Measurements from ENCODE around the gene PORCN. TPM values are rescaled to one million over a fixed set of nuclear protein-coding genes. Genes with fewer than 3 reads are reported as not detected.

The PORCN gene
- total RNA-seq, 1 experiment from 2014 or later = 11.9 TPM

DNA sequence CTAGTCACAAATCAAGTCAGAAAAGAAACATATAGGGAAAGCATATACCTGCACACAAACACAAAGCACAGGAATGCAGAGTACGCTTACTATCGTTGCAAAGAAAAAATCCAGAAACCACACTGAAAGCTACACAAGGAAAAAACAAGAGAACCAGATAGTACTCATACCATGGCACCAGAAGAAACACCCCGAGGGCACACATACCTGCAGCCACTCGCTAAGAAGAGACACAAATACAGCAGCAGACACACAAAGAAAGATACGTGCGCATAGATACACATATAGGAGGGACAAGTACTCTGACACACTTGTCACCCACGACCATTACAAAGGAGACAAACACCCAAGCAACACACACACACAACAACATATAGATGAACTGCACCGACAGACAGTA is 37.3 kb upstream of the PORCN start:
- no TSS peak for BruUV-seq (replicated peaks)
- Histone ChIP-seq H3K4me3 (ENCODE audit: low read depth, low read length, poor library complexity, severe bottlenecking) (no peak overlapping the region), H3K36me3 (ENCODE audit: insufficient read depth, low read length, poor library complexity, severe bottlenecking) (no peaks in the 10 kb centered on the region), H3K27ac (ENCODE audit: low read depth, low read length, poor library complexity, severe bottlenecking) (no peak overlapping the region), H3K9me3 (ENCODE audit: low read depth, low read length, poor library complexity, severe bottlenecking) (no peaks in the 10 kb centered on the region), H3K4me1 (ENCODE audit: insufficient read depth, low read length, poor library complexity, severe bottlenecking) (peaks cover 9% of the 10 kb centered on the region), H3K27me3 (replicated peaks; ENCODE audit: insufficient read depth, low read depth, low read length, poor library complexity) (no peaks in the 10 kb centered on the region)
- intact Hi-C loops (cut with micrococcal nuclease; ENCODE audit: unreplicated experiment) = no loop called here
- ChIA-PET CTCF (no interaction called here), POLR2A (ENCODE audit: low non-redundant PET) (no interaction called here)
- no peak for TF ChIP-seq EZH2 (IDR thresholded peaks at IDR 0.05; ENCODE audit: borderline replicate concordance, low read depth, low read length, poor library complexity, severe bottlenecking)
- TF ChIP-seq CTCF (conservative IDR thresholded peaks at IDR 0.05; ENCODE audit: low read depth, low read length) = no peak
- no peak for DNase-seq (ENCODE audit: low spot score)

DNA sequence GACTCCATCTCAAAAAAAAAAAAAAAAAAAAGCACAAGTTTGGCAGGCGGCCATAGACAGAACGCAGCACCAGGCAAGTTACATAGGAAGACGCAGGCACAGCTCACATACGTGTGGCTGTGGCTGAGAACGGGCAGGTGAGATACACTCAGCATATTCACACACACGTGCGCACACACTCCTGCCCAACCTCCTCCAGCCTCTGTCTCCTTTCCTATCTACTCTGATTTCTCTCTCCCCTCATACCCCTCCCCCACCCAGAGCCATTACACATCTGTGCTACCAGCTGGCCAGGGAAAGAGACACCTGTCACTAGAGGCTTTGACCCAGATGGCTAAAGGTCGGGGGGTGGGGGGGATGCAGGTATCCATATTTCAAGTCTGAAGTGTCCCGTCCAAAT is 36.6 kb upstream of the PORCN start:
- H3K36me3 ChIP-seq (ENCODE audit: insufficient read depth, low read length, poor library complexity, severe bottlenecking) = no peaks in the 10 kb centered on the region
- H3K4me3 ChIP-seq (ENCODE audit: low read depth, low read length, poor library complexity, severe bottlenecking) = no peak overlapping the region
- intact Hi-C loops (cut with micrococcal nuclease; ENCODE audit: unreplicated experiment) = no loop called here
- no peak for TF ChIP-seq EZH2 (IDR thresholded peaks at IDR 0.05; ENCODE audit: borderline replicate concordance, low read depth, low read length, poor library complexity, severe bottlenecking)
- no peak for TF ChIP-seq CTCF (conservative IDR thresholded peaks at IDR 0.05; ENCODE audit: low read depth, low read length)
- no peak for DNase-seq (ENCODE audit: low spot score)
- CTCF ChIA-PET = no interaction called here
- POLR2A ChIA-PET (ENCODE audit: low non-redundant PET) = no interaction called here
- peaks cover 9% of the 10 kb centered on the region for H3K4me1 ChIP-seq (ENCODE audit: insufficient read depth, low read length, poor library complexity, severe bottlenecking)
- no peak overlapping the region for H3K27ac ChIP-seq (ENCODE audit: low read depth, low read length, poor library complexity, severe bottlenecking)
- H3K9me3 ChIP-seq (ENCODE audit: low read depth, low read length, poor library complexity, severe bottlenecking) = no peaks in the 10 kb centered on the region
- no peaks in the 10 kb centered on the region for H3K27me3 ChIP-seq (replicated peaks; ENCODE audit: insufficient read depth, low read depth, low read length, poor library complexity)
- no TSS peak for BruUV-seq (replicated peaks)

GRCh38 chrX:48472851-48473703 is 35.7 kb upstream of the PORCN start:
- H3K4me1 ChIP-seq (ENCODE audit: insufficient read depth, low read length, poor library complexity, severe bottlenecking) = peaks cover 9% of the 10 kb centered on the region
- TF ChIP-seq EZH2 (IDR thresholded peaks at IDR 0.05; ENCODE audit: borderline replicate concordance, low read depth, low read length, poor library complexity, severe bottlenecking) = no peak
- TF ChIP-seq CTCF (conservative IDR thresholded peaks at IDR 0.05; ENCODE audit: low read depth, low read length) = no peak
- no peaks in the 10 kb centered on the region for H3K36me3 ChIP-seq (ENCODE audit: insufficient read depth, low read length, poor library complexity, severe bottlenecking)
- H3K27me3 ChIP-seq (replicated peaks; ENCODE audit: insufficient read depth, low read depth, low read length, poor library complexity) = no peaks in the 10 kb centered on the region
- H3K27ac ChIP-seq (ENCODE audit: low read depth, low read length, poor library complexity, severe bottlenecking) = peak overlapping the region; percentile 70
- CTCF ChIA-PET = no interaction called here
- no peaks in the 10 kb centered on the region for H3K9me3 ChIP-seq (ENCODE audit: low read depth, low read length, poor library complexity, severe bottlenecking)
- peak; percentile 44 for DNase-seq (ENCODE audit: low spot score)
- intact Hi-C loops (cut with micrococcal nuclease; ENCODE audit: unreplicated experiment) = no loop called here
- H3K4me3 ChIP-seq (ENCODE audit: low read depth, low read length, poor library complexity, severe bottlenecking) = no peak overlapping the region
- no TSS peak for BruUV-seq (replicated peaks)
- POLR2A ChIA-PET (ENCODE audit: low non-redundant PET) = no interaction called here

Data from A673 (cell line).